GM23248 (cell line): Measurements from ENCODE around the gene NETO1. TPM values are rescaled to one million over a fixed set of nuclear protein-coding genes. Genes with fewer than 3 reads are reported as not detected.

Source experiments
- DNase-seq: peaks from one replicate; pipeline ENCODE4 v3.0.0-alpha.2; 2015
- H2AFZ ChIP-seq: fragments of 200-600 bp; sonication (generic); 2 replicates; pipeline ENCODE4 v1.6.1; 2016; ENCODE audit warnings: antibody characterized with exemption
- H3F3A ChIP-seq: fragments of 200-600 bp; sonication (generic); 2 replicates; pipeline ENCODE4 v1.6.1; 2016; ENCODE audit warnings: mild to moderate bottlenecking, antibody characterized with exemption, mixed run types; ENCODE audit not compliant: insufficient read depth
- H3K27ac ChIP-seq: fragments of 200-600 bp; sonication (generic); 2 replicates; pipeline ENCODE4 v1.5.1; 2016; ENCODE audit warnings: mild to moderate bottlenecking
- H3K27me3 ChIP-seq: fragments of 200-600 bp; sonication (generic); replicated peaks from 2 replicates; pipeline ENCODE4 v1.6.1; 2016; ENCODE audit warnings: mild to moderate bottlenecking; ENCODE audit not compliant: insufficient read depth
- H3K36me3 ChIP-seq: fragments of 200-600 bp; sonication (generic); 2 replicates; pipeline ENCODE4 v1.6.1; 2016; ENCODE audit warnings: low read depth, mild to moderate bottlenecking
- H3K4me1 ChIP-seq: fragments of 200-600 bp; sonication (generic); 2 replicates; pipeline ENCODE4 v1.6.1; 2016; ENCODE audit warnings: mild to moderate bottlenecking; ENCODE audit not compliant: insufficient read depth
- H3K4me2 ChIP-seq: fragments of 200-600 bp; sonication (generic); one replicate; pipeline ENCODE4 v1.6.1; 2016; ENCODE audit warnings: mild to moderate bottlenecking; ENCODE audit not compliant: unreplicated experiment
- H3K4me3 ChIP-seq: fragments of 200-600 bp; sonication (generic); 2 replicates; pipeline ENCODE4 v1.5.1; 2016; ENCODE audit warnings: mild to moderate bottlenecking
- H3K79me2 ChIP-seq: fragments of 200-600 bp; sonication (generic); 2 replicates; pipeline ENCODE4 v1.6.1; 2016; ENCODE audit warnings: mild to moderate bottlenecking; ENCODE audit not compliant: insufficient read depth
- H3K9ac ChIP-seq: fragments of 200-600 bp; sonication (generic); 2 replicates; pipeline ENCODE4 v1.6.1; 2016; ENCODE audit warnings: mild to moderate bottlenecking
- H3K9me2 ChIP-seq: fragments of 200-600 bp; sonication (generic); 2 replicates; pipeline ENCODE4 v1.6.1; 2016; ENCODE audit warnings: mixed run types, mild to moderate bottlenecking, moderate library complexity; ENCODE audit not compliant: insufficient read depth
- H3K9me3 ChIP-seq: fragments of 200-600 bp; sonication (generic); one replicate; pipeline ENCODE4 v1.6.1; 2017; ENCODE audit warnings: low read depth
- H4K20me1 ChIP-seq: fragments of 200-600 bp; sonication (generic); 2 replicates; pipeline ENCODE4 v1.6.0; 2016; ENCODE audit not compliant: insufficient read depth
- EZH2 ChIP-seq: fragments of 200-600 bp; sonication (generic); IDR thresholded peaks from 2 replicates; pipeline ENCODE4 v1.6.1; 2018; ENCODE audit warnings: antibody characterized with exemption, mild to moderate bottlenecking; ENCODE audit not compliant: insufficient read depth, poor library complexity, severe bottlenecking
- EZH2phosphoT487 ChIP-seq: fragments of 200-600 bp; sonication (generic); IDR thresholded peaks from 2 replicates; pipeline ENCODE4 v1.6.1; 2018; ENCODE audit warnings: antibody characterized with exemption, moderate library complexity, mild to moderate bottlenecking, low read depth; ENCODE audit not compliant: insufficient read depth
- WGBS, 2 experiments: methylation state at CpG; one replicate each; pipeline ENCODE4 v1.1.6; 2015 to 2017; ENCODE audit warnings: low lambda C conversion rate in 2 of 2, low coverage in 1 of 2; ENCODE audit errors: missing lambda C conversion rate in 2 of 2; 5-methylcytosine and 5-hydroxymethylcytosine counted together
- in situ Hi-C: fragments of 300-500 bp; cut with MboI; formaldehyde crosslinking; loops from 2 replicates; pipeline ENCODE4 v1.15.0; 2020
- polyA plus RNA-seq: library from polyadenylated mRNA; unstranded; fragments of >200 nt; fragmentation: Nextera tagmentation; extraction: Ambion mirVana; gene quantifications from 2 replicates; pipeline ENCODE4 v1.2.1, GENCODE V29; 2016
- total RNA-seq: library from RNA; depleted of rRNA; stranded (reverse); fragments of >200 nt; shearing (Covaris generic); gene quantifications from 2 replicates; pipeline ENCODE4 v1.2.3, GENCODE V29; 2014

Gene NETO1
- total and polyA plus RNA-seq, 2 experiments from 2014 or later: not detected

DNA sequence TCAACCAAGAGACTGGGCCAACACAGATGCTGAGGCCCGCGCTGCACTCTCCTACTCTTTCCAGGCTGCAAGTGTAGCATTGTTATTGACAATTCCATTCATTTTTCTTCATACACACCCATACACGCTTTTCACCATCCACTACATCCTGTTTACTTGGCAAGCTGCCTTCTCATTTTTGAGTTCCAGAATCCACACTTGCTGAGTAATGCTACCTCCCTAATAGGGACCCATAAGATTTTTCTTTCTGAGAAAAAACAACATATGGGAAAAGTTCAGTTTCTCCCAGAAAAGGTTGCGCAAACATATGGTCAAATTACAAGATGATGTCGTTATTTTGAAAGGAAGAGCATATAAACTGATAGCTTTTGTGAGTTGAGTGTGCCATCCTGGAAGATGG lies 3.3 kb upstream of the NETO1 start:
- Histone ChIP-seq H2AFZ (no peak overlapping the region), H3K79me2 (no peaks in the 10 kb centered on the region), H3K27me3 (peaks cover 19% of the 10 kb centered on the region), H3K36me3 (no peaks in the 10 kb centered on the region), H3K9me2 (no peaks in the 10 kb centered on the region), H3K27ac (no peak overlapping the region), H3K9me3 (no peaks in the 10 kb centered on the region), H4K20me1 (no peaks in the 10 kb centered on the region), H3K4me1 (no peaks in the 10 kb centered on the region), H3K4me2 (no peak overlapping the region), H3F3A (no peaks in the 10 kb centered on the region), H3K9ac (no peak overlapping the region), H3K4me3 (no peak overlapping the region)
- 42 to 55% methylated on average over 5 of the region's 5 CpGs for WGBS, 2 experiments
- TF ChIP-seq EZH2phosphoT487: no peak
- no peak for TF ChIP-seq EZH2
- in situ Hi-C loops: no loop called here
- DNase-seq: no peak

- peaks cover 28% of the 10 kb centered on the region for H3K27me3 ChIP-seq
- no peaks in the 10 kb centered on the region for H3K9me2 ChIP-seq
- H3K9ac ChIP-seq: no peak overlapping the region
- no peak overlapping the region for H3K27ac ChIP-seq
- H3K79me2 ChIP-seq: no peaks in the 10 kb centered on the region
- in situ Hi-C loops: no loop called here
- H3K9me3 ChIP-seq: no peaks in the 10 kb centered on the region
- WGBS, 2 experiments: 16 to 18% methylated on average over 45 to 57 of the region's 57 CpGs
- no peaks in the 10 kb centered on the region for H3F3A ChIP-seq
- no peak overlapping the region for H3K4me3 ChIP-seq
- no peaks in the 10 kb centered on the region for H4K20me1 ChIP-seq
- H3K4me1 ChIP-seq: no peaks in the 10 kb centered on the region
- no peak for DNase-seq
- no peak overlapping the region for H3K4me2 ChIP-seq
- no peaks in the 10 kb centered on the region for H3K36me3 ChIP-seq
- no peak overlapping the region for H2AFZ ChIP-seq
- TF ChIP-seq EZH2 (no peak), EZH2phosphoT487 (no peak)
Observed at GRCh38 chr18:72869226-72870185, 1.7 kb upstream of the NETO1 start.

- H2AFZ ChIP-seq: no peak overlapping the region
- no peaks in the 10 kb centered on the region for H3K4me1 ChIP-seq
- no peak overlapping the region for H3K9ac ChIP-seq
- H3K4me3 ChIP-seq: no peak overlapping the region
- H3K79me2 ChIP-seq: no peaks in the 10 kb centered on the region
- no peak for TF ChIP-seq EZH2phosphoT487
- in situ Hi-C loops: no loop called here
- H3K36me3 ChIP-seq: no peaks in the 10 kb centered on the region
- no peaks in the 10 kb centered on the region for H3K9me3 ChIP-seq
- WGBS, 2 experiments: 2 to 4% methylated on average over 51 to 61 of the region's 62 CpGs
- H3K9me2 ChIP-seq: no peaks in the 10 kb centered on the region
- H4K20me1 ChIP-seq: no peaks in the 10 kb centered on the region
- H3F3A ChIP-seq: no peaks in the 10 kb centered on the region
- peaks cover 28% of the 10 kb centered on the region for H3K27me3 ChIP-seq
- no peak for DNase-seq
- H3K27ac ChIP-seq: no peak overlapping the region
- no peak overlapping the region for H3K4me2 ChIP-seq
Observed at GRCh38 chr18:72868585-72869225, 918 bp upstream of the NETO1 start.

DNA sequence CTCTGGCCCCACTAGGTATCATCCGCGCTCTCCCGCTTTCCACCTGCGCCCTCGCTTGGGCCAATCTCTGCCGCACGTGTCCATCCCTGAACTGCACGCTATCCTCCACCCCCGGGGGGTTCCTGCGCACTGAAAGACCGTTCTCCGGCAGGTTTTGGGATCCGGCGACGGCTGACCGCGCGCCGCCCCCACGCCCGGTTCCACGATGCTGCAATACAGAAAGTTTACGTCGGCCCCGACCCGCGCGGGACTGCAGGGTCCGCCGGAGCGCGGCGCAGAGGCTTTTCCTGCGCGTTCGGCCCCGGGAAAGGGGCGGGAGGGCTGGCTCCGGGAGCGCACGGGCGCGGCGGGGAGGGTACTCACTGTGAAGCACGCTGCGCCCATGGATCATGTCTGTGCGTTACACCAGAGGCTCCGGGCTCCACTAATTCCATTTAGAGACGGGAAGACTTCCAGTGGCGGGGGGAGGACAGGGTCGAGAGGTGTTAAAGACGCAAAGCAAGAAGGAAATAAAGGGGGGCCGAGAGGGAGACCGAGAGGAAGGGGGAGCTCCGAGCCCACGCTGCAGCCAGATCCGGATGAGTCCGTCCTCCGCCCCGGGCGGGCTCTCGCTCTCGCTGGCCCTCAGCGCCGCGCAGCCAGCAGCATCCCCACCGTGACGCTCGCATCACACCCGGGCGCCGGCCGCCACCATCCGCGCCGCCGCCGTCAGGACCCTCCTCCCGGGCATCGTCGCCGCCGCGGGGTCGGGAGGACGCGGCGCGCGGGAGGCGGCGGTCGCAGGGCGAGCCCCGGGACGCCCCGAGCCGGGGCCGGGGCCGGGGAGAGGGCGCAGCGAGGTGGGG lies 664 bp downstream of the NETO1 start:
- Histone ChIP-seq H3K9me3 (no peaks in the 10 kb centered on the region), H3K4me1 (no peaks in the 10 kb centered on the region), H3K79me2 (no peaks in the 10 kb centered on the region), H2AFZ (no peak overlapping the region), H3K9me2 (no peaks in the 10 kb centered on the region), H3K36me3 (no peaks in the 10 kb centered on the region), H3K27me3 (peaks cover 28% of the 10 kb centered on the region), H3K4me2 (no peak overlapping the region), H3K4me3 (no peak overlapping the region), H3K27ac (no peak overlapping the region), H4K20me1 (no peaks in the 10 kb centered on the region), H3K9ac (no peak overlapping the region), H3F3A (no peaks in the 10 kb centered on the region)
- WGBS, 2 experiments: 2 to 4% methylated on average over 55 to 99 of the region's 102 CpGs
- TF ChIP-seq EZH2phosphoT487 (no peak), EZH2 (no peak)
- in situ Hi-C loops: no loop called here
- no peak for DNase-seq
